CD14-positive monocyte (primary cell): Measurements from ENCODE around the gene PCDHB13. TPM values are rescaled to one million over a fixed set of nuclear protein-coding genes. Genes with fewer than 3 reads are reported as not detected.
"Not testable (repeated sequence)": the region's sequence is repeated elsewhere in the genome, so short reads cannot be mapped to it uniquely, and the experiment has no call there.

Experiments used
- DNase-seq, 3 donors: peaks; one replicate each; pipeline ENCODE4 v3.0.0-alpha.2; 2011 to 2022
- H2AFZ ChIP-seq: 2 replicates; pipeline ENCODE4 v1.6.0; 2012; ENCODE audit warnings: mild to moderate bottlenecking, low read depth, low read length, inconsistent platforms; ENCODE audit not compliant: insufficient read depth, poor library complexity, severe bottlenecking
- H3K27ac ChIP-seq, 2 donors: 1 replicate in 1 of 2; 2 replicates in 1 of 2; pipeline ENCODE4 v1.5.1; 2012 to 2013; ENCODE audit warnings: low read length in 2 of 2, control low read depth in 1 of 2, inconsistent platforms in 1 of 2, low read depth in 1 of 2, mild to moderate bottlenecking in 1 of 2
- H3K27me3 ChIP-seq, 2 donors: one replicate each; pipeline versions ENCODE4 v1.6.0 to v1.6.1; 2011 to 2013; ENCODE audit warnings: low read length in 2 of 2; ENCODE audit not compliant: control insufficient read depth in 2 of 2, insufficient read depth in 2 of 2
- H3K36me3 ChIP-seq, 2 donors: replicated peaks in 1 of 2; 1 replicate in 1 of 2; 2 replicates in 1 of 2; pipeline versions ENCODE4 v1.5.1 to v1.6.1; 2012 to 2013; ENCODE audit warnings: low read length in 2 of 2, control low read depth in 1 of 2, inconsistent platforms in 1 of 2, mild to moderate bottlenecking in 1 of 2; ENCODE audit not compliant: insufficient read depth in 2 of 2, control insufficient read depth in 1 of 2
- H3K4me1 ChIP-seq, 2 donors: 1 replicate in 1 of 2; 2 replicates in 1 of 2; pipeline versions ENCODE4 v1.5.1 to v1.6.1; 2012 to 2013; ENCODE audit warnings: low read length in 2 of 2, control low read depth in 1 of 2, inconsistent platforms in 1 of 2, mild to moderate bottlenecking in 1 of 2, moderate library complexity in 1 of 2; ENCODE audit not compliant: insufficient read depth in 2 of 2, control insufficient read depth in 1 of 2
- H3K4me2 ChIP-seq: replicated peaks from 2 replicates; pipeline ENCODE3; 2012; ENCODE audit warnings: low read length, moderate library complexity, mild to moderate bottlenecking; ENCODE audit not compliant: poor library complexity, severe bottlenecking; ENCODE audit errors: extremely low read depth
- H3K4me3 ChIP-seq, 3 experiments: fragments of 200-600 bp in 1 of 3; sonication (generic) in 1 of 3; replicated peaks in 1 of 3; 1 replicate in 2 of 3; 2 replicates in 1 of 3; pipeline ENCODE4 v1.5.1; 2011 to 2013; ENCODE audit warnings: low read length in 3 of 3, mild to moderate bottlenecking in 3 of 3, control low read depth in 2 of 3, low read depth in 2 of 3, inconsistent platforms in 1 of 3, moderate library complexity in 1 of 3
- H3K79me2 ChIP-seq: 2 replicates; pipeline ENCODE4 v1.6.0; 2012; ENCODE audit warnings: mild to moderate bottlenecking, control low read depth, inconsistent platforms, low read length, moderate library complexity; ENCODE audit not compliant: insufficient read depth
- H3K9ac ChIP-seq: 2 replicates; pipeline ENCODE4 v1.6.0; 2017; ENCODE audit warnings: low read length, mild to moderate bottlenecking; ENCODE audit not compliant: insufficient read depth, poor library complexity, severe bottlenecking
- H3K9me3 ChIP-seq, 2 donors: replicated peaks in 1 of 2; 1 replicate in 1 of 2; 2 replicates in 1 of 2; pipeline versions ENCODE4 v1.5.1 to v1.6.1; 2012 to 2013; ENCODE audit warnings: low read length in 2 of 2, control low read depth in 1 of 2; ENCODE audit not compliant: control insufficient read depth in 1 of 2, insufficient read depth in 1 of 2
- H4K20me1 ChIP-seq: 2 replicates; pipeline ENCODE4 v1.6.0; 2012; ENCODE audit warnings: mild to moderate bottlenecking, low read length, control low read depth, moderate library complexity; ENCODE audit not compliant: insufficient read depth
- H3K27ac Mint-ChIP-seq, 7 donors: one replicate each; pipeline ENCODE4 v1.8.0; 2020; ENCODE audit warnings: mild to moderate bottlenecking in 7 of 7, mixed read lengths in 7 of 7, moderate library complexity in 6 of 7, inconsistent platforms in 2 of 7
- H3K27me3 Mint-ChIP-seq, 3 donors: one replicate each; pipeline ENCODE4 v1.8.0; 2021 to 2022; ENCODE audit warnings: low read depth in 3 of 3, mild to moderate bottlenecking in 3 of 3, mixed read lengths in 3 of 3, moderate library complexity in 3 of 3, inconsistent platforms in 1 of 3
- H3K36me3 Mint-ChIP-seq, 2 donors: one replicate each; pipeline ENCODE4 v1.8.0; 2020; ENCODE audit warnings: mixed read lengths in 2 of 2, inconsistent platforms in 1 of 2, mild to moderate bottlenecking in 1 of 2
- H3K4me1 Mint-ChIP-seq: one replicate; pipeline ENCODE4 v1.8.0; 2020; ENCODE audit warnings: mild to moderate bottlenecking, mixed read lengths
- H3K4me3 Mint-ChIP-seq, 2 donors: one replicate each; pipeline ENCODE4 v1.8.0; 2020; ENCODE audit warnings: mild to moderate bottlenecking in 2 of 2, mixed read lengths in 2 of 2, moderate library complexity in 1 of 2
- H3K9me3 Mint-ChIP-seq, 7 donors: one replicate each; pipeline ENCODE4 v1.8.0; 2020 to 2022; ENCODE audit warnings: mixed read lengths in 7 of 7, mild to moderate bottlenecking in 6 of 7, moderate library complexity in 6 of 7, inconsistent platforms in 2 of 7
- CTCF ChIP-seq: fragments of 200-600 bp; IDR thresholded peaks from one replicate; pipeline ENCODE4 v1.8.0; 2022; ENCODE audit warnings: antibody characterized with exemption, mild to moderate bottlenecking
- WGBS: methylation state at CpG from one replicate; pipeline ENCODE4 v1.1.5; 2013; ENCODE audit warnings: missing lambda C conversion rate; ENCODE audit not compliant: insufficient coverage; 5-methylcytosine and 5-hydroxymethylcytosine counted together
- intact Hi-C, 2 donors: fragments of 100-400 bp; cut with micrococcal nuclease; formaldehyde crosslinking; loops; one replicate each; pipeline versions ENCODE4 v1.15.0 to v1.15.1; 2023
- polyA plus RNA-seq, 3 donors: library from polyadenylated mRNA; depleted of rRNA in 1 of 3; unstranded in 2 of 3; stranded (reverse) in 1 of 3; fragments of 300-500 nt in 2 of 3; fragments of >200 nt in 1 of 3; fragmentation: Illumina TruSeq in 2 of 3; gene quantifications; 1 replicate in 2 of 3; 2 replicates in 1 of 3; pipeline ENCODE4 v1.2.3, GENCODE V29; 2012 to 2021

PCDHB13 gene
- polyA plus RNA-seq, 3 donors: not detected

GRCh38 chr5:141234109-141234667, 20.5 kb downstream of the PCDHB13 start:
- Histone ChIP-seq H3K4me2 (no peak overlapping the region), H3K9me3 (peaks cover 33 to 53% of the 10 kb centered on the region in 2 donors), H2AFZ (no peak overlapping the region), H3K9ac (no peak overlapping the region), H3K79me2 (no peaks in the 10 kb centered on the region), H3K36me3 (no peaks in the 10 kb centered on the region), H3K4me1 (no peaks in the 10 kb centered on the region), H3K27me3 (peaks cover 5 to 24% of the 10 kb centered on the region in 2 donors), H3K27ac (no peak overlapping the region), H3K4me3 (no peak overlapping the region), H4K20me1 (no peaks in the 10 kb centered on the region)
- intact Hi-C loops: no loop called here
- no peak for TF ChIP-seq CTCF
- 7% methylated on average over 12 of the region's 15 CpGs for WGBS
- Mint-ChIP-seq H3K36me3 (peaks cover 3% of the 10 kb centered on the region in 2 donors), H3K27me3 (peaks cover 16 to 25% (median 22%) of the 10 kb centered on the region in 3 donors), H3K4me1 (no peaks in the 10 kb centered on the region), H3K9me3 (peaks cover 26 to 61% (median 45%) of the 10 kb centered on the region in 7 donors), H3K27ac (peak overlapping the region in 1 of 7 donors; percentile 20), H3K4me3 (peak overlapping the region in 1 of 2 donors; percentile 62)
- DNase-seq: no peak

- H3K4me2 ChIP-seq, H3K9ac ChIP-seq, H3K27ac Mint-ChIP-seq, H3K27ac ChIP-seq, intact Hi-C loops, H3K4me3 ChIP-seq, H3K36me3 ChIP-seq, DNase-seq, H4K20me1 ChIP-seq, H2AFZ ChIP-seq, H3K4me1 ChIP-seq, H3K36me3 Mint-ChIP-seq, H3K79me2 ChIP-seq, H3K4me1 Mint-ChIP-seq: not testable (repeated sequence)
- H3K27me3 Mint-ChIP-seq: peaks cover 16 to 25% (median 24%) of the 10 kb centered on the region in 3 donors
- peaks cover 44 to 70% of the 10 kb centered on the region in 2 donors for H3K9me3 ChIP-seq
- peaks cover 27 to 75% (median 54%) of the 10 kb centered on the region in 7 donors for H3K9me3 Mint-ChIP-seq
- peaks cover 8 to 34% of the 10 kb centered on the region in 2 donors for H3K27me3 ChIP-seq
- H3K4me3 Mint-ChIP-seq: peak overlapping the region in 1 of 2 donors; percentile 46
- 34% methylated on average over 37 of the region's 40 CpGs for WGBS
Observed at GRCh38 chr5:141235922-141236321, 22.2 kb downstream of the PCDHB13 start.
